HG02981 (cell line): Measurements from ENCODE around the gene GBF1.
"Not testable (repeated sequence)": the region's sequence is repeated elsewhere in the genome, so short reads cannot be mapped to it uniquely, and the experiment has no call there.

Experiments
- ATAC-seq: cut with Tn5 transposase; IDR thresholded peaks from one replicate; pipeline ENCODE4 v1.9.1; 2021; ENCODE audit warnings: mild to moderate bottlenecking, moderate library complexity; ENCODE audit not compliant: unreplicated experiment

The GBF1 gene

GRCh38 chr10:102268375-102268888 is 23.1 kb downstream of the GBF1 start:
- no peak for ATAC-seq

GRCh38 chr10:102269017-102269416 is 23.7 kb downstream of the GBF1 start:
- ATAC-seq: no peak

- no peak for ATAC-seq
These were observed 28.7 kb downstream of the GBF1 start for GRCh38 chr10:102274062-102274461.

GRCh38 chr10:102275343-102275742 is 30.0 kb downstream of the GBF1 start:
- no peak for ATAC-seq

GRCh38 chr10:102279104-102279503 is 33.8 kb downstream of the GBF1 start:
- no peak for ATAC-seq

- ATAC-seq: no peak
These were observed 35.2 kb downstream of the GBF1 start for GRCh38 chr10:102280397-102281101.

GRCh38 chr10:102281102-102281487 is 35.8 kb downstream of the GBF1 start:
- ATAC-seq: no peak

GRCh38 chr10:102283488-102283887 is 38.2 kb downstream of the GBF1 start:
- ATAC-seq: no peak

- no peak for ATAC-seq
These were observed 38.6 kb downstream of the GBF1 start for GRCh38 chr10:102283890-102284289.

- ATAC-seq: no peak
These were observed 39.2 kb downstream of the GBF1 start for GRCh38 chr10:102284531-102284930.

- no peak for ATAC-seq
These were observed 39.8 kb downstream of the GBF1 start for GRCh38 chr10:102285133-102285532.

- no peak for ATAC-seq
These were observed 40.9 kb downstream of the GBF1 start for GRCh38 chr10:102286216-102286615.

GRCh38 chr10:102287538-102287937 is 42.2 kb downstream of the GBF1 start:
- ATAC-seq: no peak

- ATAC-seq: no peak
These were observed 42.7 kb downstream of the GBF1 start for GRCh38 chr10:102287991-102288390.

GRCh38 chr10:102289356-102289755 is 44.0 kb downstream of the GBF1 start:
- ATAC-seq: no peak

GRCh38 chr10:102289840-102290239 is 44.5 kb downstream of the GBF1 start:
- no peak for ATAC-seq

GRCh38 chr10:102291221-102291905 is 46.0 kb downstream of the GBF1 start:
- no peak for ATAC-seq

GRCh38 chr10:102297101-102297500 is 51.8 kb downstream of the GBF1 start:
- no peak for ATAC-seq

GRCh38 chr10:102298899-102299298 is 53.6 kb downstream of the GBF1 start:
- ATAC-seq: no peak

GRCh38 chr10:102299873-102300272 is 54.5 kb downstream of the GBF1 start:
- no peak for ATAC-seq

GRCh38 chr10:102300278-102300843 is 55.0 kb downstream of the GBF1 start:
- ATAC-seq: no peak

- ATAC-seq: not testable (repeated sequence)
These were observed 55.6 kb downstream of the GBF1 start for GRCh38 chr10:102300912-102301311.
